Rectal smooth muscle tissue (tissue), 1 donor: Measurements from ENCODE around the gene CHCT1.

ENCODE experiments used
- H3K27ac ChIP-seq: one replicate; pipeline ENCODE4 v1.7.0; 2013; ENCODE audit warnings: low read depth, low read length, inconsistent platforms
- H3K27me3 ChIP-seq: one replicate; pipeline ENCODE4 v1.7.0; 2013; ENCODE audit warnings: low read length; ENCODE audit not compliant: control insufficient read depth, insufficient read depth
- H3K36me3 ChIP-seq: one replicate; pipeline ENCODE4 v1.7.0; 2013; ENCODE audit warnings: low read length; ENCODE audit not compliant: control insufficient read depth, insufficient read depth
- H3K4me1 ChIP-seq: one replicate; pipeline ENCODE4 v1.7.0; 2013; ENCODE audit warnings: low read length; ENCODE audit not compliant: control insufficient read depth, insufficient read depth
- H3K4me3 ChIP-seq: one replicate; pipeline ENCODE4 v1.7.0; 2013; ENCODE audit warnings: low read length
- H3K9ac ChIP-seq: one replicate; pipeline ENCODE4 v1.7.0; 2013; ENCODE audit warnings: low read length

The CHCT1 gene

GRCh38 chr17:60391471-60392041 lies 30.7 kb upstream of the CHCT1 start:
- peak overlapping the region; percentile 85 for H3K4me3 ChIP-seq
- peaks cover 4% of the 10 kb centered on the region for H3K4me1 ChIP-seq
- H3K27ac ChIP-seq: peak overlapping the region; percentile 94
- no peaks in the 10 kb centered on the region for H3K27me3 ChIP-seq
- no peaks in the 10 kb centered on the region for H3K36me3 ChIP-seq
- peak overlapping the region; percentile 43 for H3K9ac ChIP-seq

- Histone ChIP-seq H3K9ac (peak within 1 kb of the TSS; percentile 43), H3K4me3 (peak within 1 kb of the TSS; percentile 85), H3K27me3 (no peaks in the 10 kb centered on the region), H3K4me1 (peaks cover 4% of the 10 kb centered on the region), H3K27ac (peak within 1 kb of the TSS; percentile 94), H3K36me3 (no peaks in the 10 kb centered on the region)
Observed at GRCh38 chr17:60392042-60392844, 30.0 kb upstream of the CHCT1 start, which contains the start of gene USP32. USP32 (minus strand) TSS chr17:60392133; CDS start chr17:60391939, 194 bp downstream.

- H3K9ac ChIP-seq: peak overlapping the region; percentile 28
- no peaks in the 10 kb centered on the region for H3K27me3 ChIP-seq
- H3K4me1 ChIP-seq: peaks cover 4% of the 10 kb centered on the region
- peak overlapping the region; percentile 94 for H3K27ac ChIP-seq
- H3K4me3 ChIP-seq: peak overlapping the region; percentile 85
- H3K36me3 ChIP-seq: no peaks in the 10 kb centered on the region
Observed at GRCh38 chr17:60392845-60393702, 29.2 kb upstream of the CHCT1 start.

GRCh38 chr17:60393840-60394723 lies 28.2 kb upstream of the CHCT1 start:
- Histone ChIP-seq H3K4me1 (no peaks in the 10 kb centered on the region), H3K36me3 (no peaks in the 10 kb centered on the region), H3K27me3 (no peaks in the 10 kb centered on the region), H3K4me3 (no peak overlapping the region), H3K27ac (no peak overlapping the region), H3K9ac (no peak overlapping the region)

- Histone ChIP-seq H3K27ac (no peak overlapping the region), H3K4me3 (no peak overlapping the region), H3K4me1 (no peaks in the 10 kb centered on the region), H3K36me3 (no peaks in the 10 kb centered on the region), H3K9ac (no peak overlapping the region), H3K27me3 (no peaks in the 10 kb centered on the region)
Observed at GRCh38 chr17:60395508-60396065, 26.7 kb upstream of the CHCT1 start.

GRCh38 chr17:60396412-60396811 lies 25.9 kb upstream of the CHCT1 start:
- H3K36me3 ChIP-seq: no peaks in the 10 kb centered on the region
- no peaks in the 10 kb centered on the region for H3K27me3 ChIP-seq
- H3K4me3 ChIP-seq: no peak overlapping the region
- no peak overlapping the region for H3K9ac ChIP-seq
- H3K27ac ChIP-seq: no peak overlapping the region
- no peaks in the 10 kb centered on the region for H3K4me1 ChIP-seq

- Histone ChIP-seq H3K36me3 (no peaks in the 10 kb centered on the region), H3K4me3 (no peak overlapping the region), H3K4me1 (no peaks in the 10 kb centered on the region), H3K27me3 (no peaks in the 10 kb centered on the region), H3K27ac (no peak overlapping the region), H3K9ac (no peak overlapping the region)
Observed at GRCh38 chr17:60398227-60398959, 23.9 kb upstream of the CHCT1 start.

- Histone ChIP-seq H3K27ac (no peak overlapping the region), H3K9ac (no peak overlapping the region), H3K4me1 (no peaks in the 10 kb centered on the region), H3K4me3 (no peak overlapping the region), H3K36me3 (no peaks in the 10 kb centered on the region), H3K27me3 (no peaks in the 10 kb centered on the region)
Observed at GRCh38 chr17:60401819-60402218, 20.5 kb upstream of the CHCT1 start.

- Histone ChIP-seq H3K27me3 (no peaks in the 10 kb centered on the region), H3K9ac (no peak overlapping the region), H3K36me3 (no peaks in the 10 kb centered on the region), H3K4me3 (no peak overlapping the region), H3K4me1 (no peaks in the 10 kb centered on the region), H3K27ac (no peak overlapping the region)
Observed at GRCh38 chr17:60403523-60403810, 18.8 kb upstream of the CHCT1 start.

GRCh38 chr17:60403962-60404361 lies 18.3 kb upstream of the CHCT1 start:
- Histone ChIP-seq H3K9ac (no peak overlapping the region), H3K36me3 (no peaks in the 10 kb centered on the region), H3K4me3 (no peak overlapping the region), H3K27ac (no peak overlapping the region), H3K27me3 (no peaks in the 10 kb centered on the region), H3K4me1 (no peaks in the 10 kb centered on the region)

- Histone ChIP-seq H3K4me3 (no peak overlapping the region), H3K27ac (no peak overlapping the region), H3K27me3 (no peaks in the 10 kb centered on the region), H3K36me3 (no peaks in the 10 kb centered on the region), H3K9ac (no peak overlapping the region), H3K4me1 (no peaks in the 10 kb centered on the region)
Observed at GRCh38 chr17:60406887-60407286, 15.4 kb upstream of the CHCT1 start.
